Transverse colon (tissue), 4 donors: ENCODE data around the gene TEC.

Source experiments
- EP300 ChIP-seq: sonication (generic); formaldehyde crosslinking; IDR thresholded peaks from one replicate; pipeline ENCODE4 v1.6.1; 2017; ENCODE audit warnings: antibody characterized with exemption, low read depth
- POLR2A ChIP-seq: fragments of 450-650 bp; IDR thresholded peaks from one replicate; pipeline ENCODE4 v1.6.1; 2016; ENCODE audit warnings: antibody characterized with exemption, mild to moderate bottlenecking, moderate library complexity
- POLR2AphosphoS5 ChIP-seq, 3 donors: sonication (generic); formaldehyde crosslinking; IDR thresholded peaks; one replicate each; pipeline ENCODE4 v1.6.1; 2016; ENCODE audit warnings: antibody characterized with exemption in 3 of 3
- TF ChIP-seq, protein P1 (sequence below), 5 experiments: fragments of 200-600 bp in 3 of 5; fragments of 450-650 bp in 2 of 5; sonication (generic) in 3 of 5; IDR thresholded peaks; 1 replicate in 2 of 5; 2 replicates in 3 of 5; pipeline ENCODE4 v1.5.1; 2016 to 2017; ENCODE audit warnings: antibody characterized with exemption in 5 of 5, inconsistent platforms in 3 of 5, mild to moderate bottlenecking in 2 of 5, moderate library complexity in 1 of 5

DNA sequence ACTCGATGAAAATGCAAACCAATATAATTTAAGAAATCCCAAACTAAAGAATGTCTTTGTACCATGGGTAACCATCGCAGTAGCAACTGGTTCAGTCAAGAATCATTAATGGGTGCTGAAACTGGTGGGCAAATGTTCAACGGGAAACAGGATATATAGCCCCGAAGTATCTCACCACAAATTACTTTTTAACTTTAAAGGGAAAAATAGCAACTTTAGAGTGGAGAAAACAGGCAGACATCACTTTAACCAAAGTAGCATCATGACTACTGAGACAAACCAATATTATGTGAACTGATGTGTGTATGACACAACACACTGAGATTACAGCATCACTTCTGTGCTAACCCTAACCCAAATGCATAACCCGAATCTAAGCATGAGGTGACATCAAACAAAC is 37.9 kb upstream of the TEC start:
- TF ChIP-seq POLR2A = no peak
- TF ChIP-seq, protein P1, sequence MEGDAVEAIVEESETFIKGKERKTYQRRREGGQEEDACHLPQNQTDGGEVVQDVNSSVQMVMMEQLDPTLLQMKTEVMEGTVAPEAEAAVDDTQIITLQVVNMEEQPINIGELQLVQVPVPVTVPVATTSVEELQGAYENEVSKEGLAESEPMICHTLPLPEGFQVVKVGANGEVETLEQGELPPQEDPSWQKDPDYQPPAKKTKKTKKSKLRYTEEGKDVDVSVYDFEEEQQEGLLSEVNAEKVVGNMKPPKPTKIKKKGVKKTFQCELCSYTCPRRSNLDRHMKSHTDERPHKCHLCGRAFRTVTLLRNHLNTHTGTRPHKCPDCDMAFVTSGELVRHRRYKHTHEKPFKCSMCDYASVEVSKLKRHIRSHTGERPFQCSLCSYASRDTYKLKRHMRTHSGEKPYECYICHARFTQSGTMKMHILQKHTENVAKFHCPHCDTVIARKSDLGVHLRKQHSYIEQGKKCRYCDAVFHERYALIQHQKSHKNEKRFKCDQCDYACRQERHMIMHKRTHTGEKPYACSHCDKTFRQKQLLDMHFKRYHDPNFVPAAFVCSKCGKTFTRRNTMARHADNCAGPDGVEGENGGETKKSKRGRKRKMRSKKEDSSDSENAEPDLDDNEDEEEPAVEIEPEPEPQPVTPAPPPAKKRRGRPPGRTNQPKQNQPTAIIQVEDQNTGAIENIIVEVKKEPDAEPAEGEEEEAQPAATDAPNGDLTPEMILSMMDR (IDR thresholded peaks at IDR 0.05) = no peak
- TF ChIP-seq EP300 = no peak
- no peak for TF ChIP-seq POLR2AphosphoS5 (IDR thresholded peaks at IDR 0.05)
